Right lobe of liver (tissue), 4 donors: ENCODE results near the gene PSMD13.

Experiments
- POLR2A ChIP-seq: fragments of 450-650 bp; IDR thresholded peaks from one replicate; pipeline ENCODE4 v1.6.1; 2017; ENCODE audit warnings: antibody characterized with exemption, mild to moderate bottlenecking
- TF ChIP-seq, protein P1 (sequence below), 4 donors: fragments of 200-600 bp in 3 of 4; fragments of 450-650 bp in 1 of 4; IDR thresholded peaks; one replicate each; pipeline versions ENCODE4 v1.5.1 to v1.8.0; 2016 to 2022; ENCODE audit warnings: antibody characterized with exemption in 4 of 4, mild to moderate bottlenecking in 2 of 4
- donor health status: DM: no; HTN: no; CAD: no.
- donor health status: DM: no; HTN: no; CAD: no.
- donor health status: DM: no; HTN: yes; CAD: no.

DNA sequence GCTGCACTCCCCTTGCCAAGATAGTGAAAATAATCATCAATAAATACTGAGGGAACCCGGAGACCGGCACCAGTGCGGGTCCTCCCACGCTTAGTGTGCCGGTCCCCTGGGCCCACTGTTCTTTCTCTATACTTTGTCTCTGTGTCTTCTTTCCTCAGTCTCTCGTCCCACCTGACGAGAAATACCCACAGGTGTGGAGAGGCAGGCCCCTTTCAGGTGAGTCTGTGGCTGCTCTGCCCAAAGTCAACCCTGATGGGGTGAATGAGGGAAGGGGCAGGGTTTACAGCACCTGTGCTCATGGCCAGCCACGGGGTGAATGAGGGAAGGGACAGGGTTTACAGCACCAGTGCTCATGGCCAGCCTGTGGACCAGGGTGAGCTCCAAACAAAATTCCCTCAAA lies 34.3 kb upstream of the PSMD13 start:
- TF ChIP-seq, protein P1, sequence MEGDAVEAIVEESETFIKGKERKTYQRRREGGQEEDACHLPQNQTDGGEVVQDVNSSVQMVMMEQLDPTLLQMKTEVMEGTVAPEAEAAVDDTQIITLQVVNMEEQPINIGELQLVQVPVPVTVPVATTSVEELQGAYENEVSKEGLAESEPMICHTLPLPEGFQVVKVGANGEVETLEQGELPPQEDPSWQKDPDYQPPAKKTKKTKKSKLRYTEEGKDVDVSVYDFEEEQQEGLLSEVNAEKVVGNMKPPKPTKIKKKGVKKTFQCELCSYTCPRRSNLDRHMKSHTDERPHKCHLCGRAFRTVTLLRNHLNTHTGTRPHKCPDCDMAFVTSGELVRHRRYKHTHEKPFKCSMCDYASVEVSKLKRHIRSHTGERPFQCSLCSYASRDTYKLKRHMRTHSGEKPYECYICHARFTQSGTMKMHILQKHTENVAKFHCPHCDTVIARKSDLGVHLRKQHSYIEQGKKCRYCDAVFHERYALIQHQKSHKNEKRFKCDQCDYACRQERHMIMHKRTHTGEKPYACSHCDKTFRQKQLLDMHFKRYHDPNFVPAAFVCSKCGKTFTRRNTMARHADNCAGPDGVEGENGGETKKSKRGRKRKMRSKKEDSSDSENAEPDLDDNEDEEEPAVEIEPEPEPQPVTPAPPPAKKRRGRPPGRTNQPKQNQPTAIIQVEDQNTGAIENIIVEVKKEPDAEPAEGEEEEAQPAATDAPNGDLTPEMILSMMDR (IDR thresholded peaks at IDR 0.05), result no peak
- TF ChIP-seq POLR2A, result no peak
